AG04449 (cell line): Measurements from ENCODE around the gene TNN.

Experiments used
- CTCF ChIA-PET: fragments of 350-600 bp; formaldehyde crosslinking; extraction: SDS; loops from one replicate; lab custom pipeline; 2021; ENCODE audit warnings: antibody characterized with exemption; lab: Yijun Ruan, JAX
- POLR2A ChIA-PET: fragments of 400-600, 350-600 bp; formaldehyde crosslinking; extraction: SDS; loops from one replicate; lab custom pipeline; 2020; ENCODE audit warnings: antibody characterized with exemption, inconsistent platforms; lab: Yijun Ruan, JAX
- DNase-seq: peaks from one replicate; pipeline ENCODE4 v3.0.0-alpha.2; 2010; ENCODE audit warnings: low read depth, low spot score
- H3K4me3 ChIP-seq: 2 replicates; pipeline ENCODE4 v1.5.1; 2011; ENCODE audit warnings: low read depth, mild to moderate bottlenecking, control low read depth, low read length
- TF ChIP-seq, protein P1 (sequence below): IDR thresholded peaks from one replicate; pipeline ENCODE4 v1.5.1; 2011; ENCODE audit warnings: mild to moderate bottlenecking, moderate library complexity, low read length, control low read depth, inconsistent platforms; ENCODE audit not compliant: insufficient read depth; ENCODE audit errors: missing control alignments

Gene TNN

GRCh38 chr1:175116903-175117302 lies 49.3 kb downstream of the TNN start:
- DNase-seq = no peak
- TF ChIP-seq, protein P1, sequence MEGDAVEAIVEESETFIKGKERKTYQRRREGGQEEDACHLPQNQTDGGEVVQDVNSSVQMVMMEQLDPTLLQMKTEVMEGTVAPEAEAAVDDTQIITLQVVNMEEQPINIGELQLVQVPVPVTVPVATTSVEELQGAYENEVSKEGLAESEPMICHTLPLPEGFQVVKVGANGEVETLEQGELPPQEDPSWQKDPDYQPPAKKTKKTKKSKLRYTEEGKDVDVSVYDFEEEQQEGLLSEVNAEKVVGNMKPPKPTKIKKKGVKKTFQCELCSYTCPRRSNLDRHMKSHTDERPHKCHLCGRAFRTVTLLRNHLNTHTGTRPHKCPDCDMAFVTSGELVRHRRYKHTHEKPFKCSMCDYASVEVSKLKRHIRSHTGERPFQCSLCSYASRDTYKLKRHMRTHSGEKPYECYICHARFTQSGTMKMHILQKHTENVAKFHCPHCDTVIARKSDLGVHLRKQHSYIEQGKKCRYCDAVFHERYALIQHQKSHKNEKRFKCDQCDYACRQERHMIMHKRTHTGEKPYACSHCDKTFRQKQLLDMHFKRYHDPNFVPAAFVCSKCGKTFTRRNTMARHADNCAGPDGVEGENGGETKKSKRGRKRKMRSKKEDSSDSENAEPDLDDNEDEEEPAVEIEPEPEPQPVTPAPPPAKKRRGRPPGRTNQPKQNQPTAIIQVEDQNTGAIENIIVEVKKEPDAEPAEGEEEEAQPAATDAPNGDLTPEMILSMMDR = no peak
- H3K4me3 ChIP-seq = no peak overlapping the region
- CTCF ChIA-PET = interaction anchor here (1.4 kb wide), 1 partner anchor 8 kb away, joined by 3 read pairs; no protein-coding TSS in a partner anchor
- POLR2A ChIA-PET = no interaction called here

DNA sequence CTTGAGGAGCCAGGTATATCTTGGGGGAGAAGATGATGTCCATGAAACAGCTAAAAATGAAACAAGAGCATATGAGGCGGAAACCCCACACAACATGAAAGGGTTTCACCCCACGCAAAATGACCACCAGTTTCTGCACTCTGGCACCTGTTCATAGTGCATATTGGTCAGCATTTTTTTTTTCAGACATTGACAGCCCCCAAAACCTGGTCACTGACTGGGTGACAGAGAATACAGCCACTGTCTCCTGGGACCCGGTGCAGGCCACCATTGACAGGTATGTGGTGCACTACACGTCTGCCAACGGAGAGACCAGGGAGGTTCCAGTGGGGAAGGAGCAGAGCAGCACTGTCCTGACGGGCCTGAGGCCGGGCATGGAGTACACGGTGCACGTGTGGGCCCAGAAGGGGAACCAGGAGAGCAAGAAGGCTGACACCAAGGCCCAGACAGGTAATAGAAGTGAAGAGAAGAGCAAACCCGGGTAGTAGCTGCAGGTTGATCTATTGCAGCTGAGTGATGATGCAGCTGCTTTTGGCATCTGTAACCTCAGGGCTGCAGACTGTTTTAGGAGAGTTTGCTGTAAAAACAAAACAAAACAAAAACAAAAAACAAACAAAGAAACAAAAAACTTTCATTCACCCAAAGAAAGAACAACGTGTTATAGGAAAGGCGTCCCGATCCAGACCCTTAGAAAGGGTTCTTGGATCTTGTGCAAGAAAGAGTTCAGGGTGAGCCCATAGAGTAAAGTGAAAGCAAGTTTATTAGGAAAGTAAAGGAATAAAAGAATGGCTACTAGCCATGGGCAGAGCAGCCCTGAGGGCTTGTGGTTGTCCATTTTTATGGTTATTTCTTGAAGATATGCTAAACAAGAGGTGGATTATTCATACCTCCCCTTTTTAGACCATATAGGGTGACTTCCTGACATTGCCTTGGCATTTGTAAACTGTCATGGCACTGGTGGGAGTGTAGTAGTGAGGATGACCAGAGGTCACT lies 51.0 kb downstream of the TNN start:
- no peak for DNase-seq
- CTCF ChIA-PET = no interaction called here
- POLR2A ChIA-PET = no interaction called here
- TF ChIP-seq, protein P1 = no peak
- H3K4me3 ChIP-seq = no peak overlapping the region

DNA sequence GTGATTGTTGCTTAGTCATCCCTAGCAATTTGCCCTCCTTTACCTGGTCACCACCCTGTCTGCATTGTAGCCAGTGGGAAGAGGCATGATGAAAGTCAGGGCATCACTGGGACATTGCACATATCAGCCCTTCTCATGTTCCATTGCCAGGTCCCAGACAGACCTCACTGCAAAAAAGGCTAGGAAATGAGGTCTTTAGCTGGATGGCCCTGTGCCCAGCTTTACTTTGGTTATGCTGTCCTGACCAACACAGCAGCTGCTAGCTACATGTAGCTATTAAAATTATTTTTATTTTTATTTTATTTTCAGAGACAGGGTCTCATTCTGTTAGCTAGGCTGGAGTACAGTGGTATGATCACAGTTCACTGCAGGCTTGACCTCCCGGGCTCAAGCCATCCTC lies 52.9 kb downstream of the TNN start:
- TF ChIP-seq, protein P1 = no peak
- ChIA-PET CTCF (interaction anchor here (1.1 kb wide), 2 partner anchors 27 to 89 kb away, joined by 3 read pairs; no protein-coding TSS in a partner anchor), POLR2A (no interaction called here)
- no peak for DNase-seq
- no peak overlapping the region for H3K4me3 ChIP-seq

DNA sequence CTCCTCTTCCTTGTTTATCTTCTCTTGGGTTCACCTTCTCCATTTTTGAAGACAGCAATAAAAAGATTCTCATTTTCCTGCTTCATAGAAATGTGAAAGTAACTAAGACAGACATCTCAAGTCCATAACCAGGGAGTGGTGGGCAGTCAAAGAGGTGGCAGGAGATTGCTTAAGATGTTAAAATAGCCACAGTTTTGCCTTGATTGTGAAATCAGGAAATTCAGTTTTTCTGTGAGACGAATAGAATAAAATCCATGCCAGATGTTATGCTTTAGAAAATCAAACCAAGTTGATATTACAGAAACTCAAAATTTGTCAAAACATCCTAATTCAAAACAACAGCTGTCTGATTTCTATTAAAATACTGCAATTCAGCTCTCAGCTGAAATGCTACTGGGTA lies 57.2 kb downstream of the TNN start:
- TF ChIP-seq, protein P1 = no peak
- H3K4me3 ChIP-seq = no peak overlapping the region
- ChIA-PET POLR2A (interaction anchor here (0.9 kb wide), 1 partner anchor 95 kb away, joined by 3 read pairs; no protein-coding TSS in a partner anchor), CTCF (interaction anchor here (0.5 to 3.6 kb wide), 24 partner anchors 8 to 354 kb away, joined by 3 to 38 read pairs (median 4); partner anchors contain the start of gene MRPS14)
- DNase-seq = no peak

DNA sequence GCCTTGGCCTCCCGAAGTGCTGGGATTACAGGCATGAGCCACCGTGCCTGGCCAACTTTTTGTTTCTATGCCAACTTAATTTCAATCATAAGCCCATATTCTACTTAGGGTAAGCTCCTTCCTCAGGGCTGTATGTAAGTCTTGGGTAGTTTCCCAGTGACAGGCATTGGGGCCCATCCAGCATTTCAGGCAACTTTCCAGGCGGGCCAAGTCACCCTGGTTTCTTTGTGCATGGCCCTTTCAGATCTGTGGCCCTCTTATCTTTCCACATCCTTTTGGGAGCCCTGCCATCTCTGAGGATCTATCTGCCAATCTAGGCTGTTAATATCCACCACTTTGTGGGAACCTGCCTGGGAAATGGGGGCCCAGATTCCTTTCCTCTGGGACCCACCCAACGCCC lies 58.7 kb downstream of the TNN start:
- TF ChIP-seq, protein P1 = no peak
- ChIA-PET POLR2A (no interaction called here), CTCF (interaction anchor here (1.6 to 3.6 kb wide), 3 partner anchors 20 to 103 kb away, joined by 3 to 38 read pairs (median 11); partner anchors contain the start of gene MRPS14)
- no peak overlapping the region for H3K4me3 ChIP-seq
- DNase-seq = no peak

DNA sequence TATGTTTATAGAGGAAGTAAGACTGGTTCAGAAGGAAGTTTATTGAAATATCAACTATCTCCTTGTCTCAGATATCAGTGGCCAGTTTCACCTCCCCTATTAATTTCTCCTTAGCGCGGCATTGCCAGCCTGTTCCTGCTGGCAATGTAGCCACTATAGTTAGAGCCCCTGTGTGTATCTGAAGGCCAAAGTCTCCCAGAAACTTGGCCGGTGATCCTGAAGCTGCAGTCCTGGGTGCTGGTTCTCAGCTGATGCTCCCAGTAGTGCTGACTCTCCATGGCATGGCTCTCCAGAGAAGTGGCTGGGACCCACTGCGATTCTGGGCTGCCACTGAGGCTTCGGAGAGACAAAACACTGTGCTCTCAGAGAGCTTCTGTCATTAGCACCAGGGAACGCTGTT lies 59.9 kb downstream of the TNN start:
- CTCF ChIA-PET = interaction anchor here (1.3 to 4.0 kb wide), 4 partner anchors 13 to 98 kb away, joined by 4 to 38 read pairs (median 12); no protein-coding TSS in a partner anchor
- no peak overlapping the region for H3K4me3 ChIP-seq
- TF ChIP-seq, protein P1 = no peak
- POLR2A ChIA-PET = no interaction called here
- DNase-seq = no peak
